Measurements from ENCODE around the gene DEFB123.

DNA sequence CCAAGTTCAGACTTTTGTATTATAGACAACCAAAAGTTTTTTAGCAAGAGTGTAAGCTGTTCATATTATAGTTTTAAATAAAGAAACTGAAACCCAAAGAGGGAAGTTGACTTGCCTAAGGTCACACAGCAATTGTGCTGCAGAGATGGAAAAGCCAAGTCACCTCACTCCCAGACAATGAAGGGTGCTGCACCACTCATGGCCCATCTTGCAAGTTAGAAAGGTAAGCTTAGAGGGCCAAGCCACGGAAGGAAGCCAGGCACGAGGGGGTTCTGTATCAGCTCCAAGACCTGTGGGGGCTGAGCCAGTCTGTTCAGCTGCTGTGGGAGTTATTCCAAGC, 33.6 kb downstream of the DEFB123 start:
- TF ChIP-seq, protein P1, sequence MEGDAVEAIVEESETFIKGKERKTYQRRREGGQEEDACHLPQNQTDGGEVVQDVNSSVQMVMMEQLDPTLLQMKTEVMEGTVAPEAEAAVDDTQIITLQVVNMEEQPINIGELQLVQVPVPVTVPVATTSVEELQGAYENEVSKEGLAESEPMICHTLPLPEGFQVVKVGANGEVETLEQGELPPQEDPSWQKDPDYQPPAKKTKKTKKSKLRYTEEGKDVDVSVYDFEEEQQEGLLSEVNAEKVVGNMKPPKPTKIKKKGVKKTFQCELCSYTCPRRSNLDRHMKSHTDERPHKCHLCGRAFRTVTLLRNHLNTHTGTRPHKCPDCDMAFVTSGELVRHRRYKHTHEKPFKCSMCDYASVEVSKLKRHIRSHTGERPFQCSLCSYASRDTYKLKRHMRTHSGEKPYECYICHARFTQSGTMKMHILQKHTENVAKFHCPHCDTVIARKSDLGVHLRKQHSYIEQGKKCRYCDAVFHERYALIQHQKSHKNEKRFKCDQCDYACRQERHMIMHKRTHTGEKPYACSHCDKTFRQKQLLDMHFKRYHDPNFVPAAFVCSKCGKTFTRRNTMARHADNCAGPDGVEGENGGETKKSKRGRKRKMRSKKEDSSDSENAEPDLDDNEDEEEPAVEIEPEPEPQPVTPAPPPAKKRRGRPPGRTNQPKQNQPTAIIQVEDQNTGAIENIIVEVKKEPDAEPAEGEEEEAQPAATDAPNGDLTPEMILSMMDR (IDR thresholded peaks at IDR 0.05; ENCODE audit: insufficient read depth, low read length, poor library complexity, severe bottlenecking), result no peak
- no peak for TF ChIP-seq EZH2phosphoT487 (conservative IDR thresholded peaks at IDR 0.05; ENCODE audit: low read length)
